ENCODE measurements around the gene LRCH3.

- TF ChIP-seq CTCF (IDR thresholded peaks at IDR 0.05; ENCODE audit: low read length) (no peak), EZH2phosphoT487 (IDR thresholded peaks at IDR 0.05; ENCODE audit: low read length) (no peak)
Observed at GRCh38 chr3:197858133-197858532, 67.1 kb downstream of the LRCH3 start.
